ENCODE data around the gene IFT88.

Gene IFT88

GRCh38 chr13:20686167-20686566 is 119.2 kb downstream of the IFT88 start:
- DNase-seq (ENCODE audit: low read depth) = no peak

GRCh38 chr13:20686863-20687579 is 120.1 kb downstream of the IFT88 start:
- DNase-seq (ENCODE audit: low read depth) = no peak

DNA sequence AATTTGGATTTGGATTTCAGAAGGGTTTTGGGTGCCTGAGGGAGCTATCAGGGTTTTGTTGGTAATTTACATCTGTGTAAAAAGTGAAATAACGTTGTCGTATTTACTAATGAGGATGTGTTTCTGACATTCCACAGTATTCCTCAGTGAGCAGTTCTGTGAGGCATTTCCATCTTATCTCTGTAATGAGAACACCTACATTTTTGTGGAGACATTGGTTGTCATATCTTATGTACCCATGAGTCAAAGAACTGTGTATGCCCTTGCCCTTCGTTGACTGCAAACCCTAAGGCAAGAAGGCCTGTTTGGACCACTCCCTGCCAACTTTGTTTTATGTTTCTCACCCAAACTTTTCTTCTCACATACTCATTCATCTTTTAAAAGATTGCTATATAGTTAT is 122.3 kb downstream of the IFT88 start:
- no peak for DNase-seq (ENCODE audit: low read depth)

DNA sequence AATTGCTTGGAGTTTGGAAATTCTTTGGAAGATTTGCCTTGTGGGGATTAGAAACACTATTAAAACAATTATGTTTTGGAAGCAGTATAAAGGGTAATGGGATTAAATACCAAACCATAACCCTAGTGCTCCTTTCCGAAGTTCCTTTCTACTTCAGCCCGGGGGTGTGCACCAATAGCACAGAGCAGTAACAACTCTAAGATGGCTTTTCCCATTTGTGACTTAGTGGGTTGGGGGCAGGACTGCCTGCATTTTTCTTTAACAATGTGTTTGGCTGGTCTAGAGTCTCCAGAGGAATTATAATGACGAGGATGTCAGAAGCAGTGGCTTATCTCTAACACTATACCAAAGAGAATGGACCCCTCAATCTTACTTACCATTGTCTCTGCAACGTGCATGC is 124.7 kb downstream of the IFT88 start:
- DNase-seq (ENCODE audit: low read depth) = no peak

- DNase-seq (ENCODE audit: low read depth) = no peak
Measured at GRCh38 chr13:20696073-20696472, 129.1 kb downstream of the IFT88 start.

- no peak for DNase-seq (ENCODE audit: low read depth)
Measured at GRCh38 chr13:20699715-20700114, 132.8 kb downstream of the IFT88 start.

DNA sequence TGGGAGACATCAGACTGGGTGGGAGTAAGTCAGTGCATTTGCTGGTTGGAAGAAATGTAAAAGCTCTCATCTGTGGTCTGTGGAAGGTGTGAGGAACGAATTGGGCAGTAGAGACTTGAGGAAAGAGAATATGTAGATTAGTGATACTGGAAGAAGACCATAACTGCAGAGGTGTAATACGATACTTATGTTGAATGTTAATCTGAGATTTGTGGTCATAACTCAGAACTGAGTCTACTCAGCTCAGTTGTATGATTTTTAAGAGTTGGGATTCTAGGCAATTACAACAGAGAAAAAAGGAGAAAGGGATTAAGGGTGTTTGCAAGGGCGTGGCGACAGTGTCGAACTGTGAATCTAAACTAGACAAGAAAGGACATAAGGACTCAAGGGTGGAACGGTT is 133.3 kb downstream of the IFT88 start:
- DNase-seq (ENCODE audit: low read depth) = no peak

GRCh38 chr13:20701461-20701860 is 134.5 kb downstream of the IFT88 start:
- no peak for DNase-seq (ENCODE audit: low read depth)

DNA sequence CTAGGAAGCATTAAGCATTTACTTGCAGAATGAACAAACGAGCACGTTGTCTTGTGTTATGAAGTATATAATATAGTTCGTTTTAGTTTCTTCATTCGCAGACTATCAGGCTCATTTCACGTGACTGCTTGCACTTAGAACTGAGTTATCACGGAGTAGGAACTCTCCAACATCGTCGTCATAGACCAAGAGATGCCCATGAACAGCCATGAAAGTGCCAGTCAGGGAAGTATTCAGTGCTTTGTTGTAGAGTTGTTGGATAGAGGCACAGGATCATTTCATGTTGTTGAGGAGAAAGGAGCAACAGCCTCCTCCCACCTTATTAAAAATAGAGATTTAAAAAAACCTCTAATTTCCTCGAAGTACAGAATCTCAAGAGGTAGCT is 135.6 kb downstream of the IFT88 start:
- DNase-seq (ENCODE audit: low read depth) = no peak

- no peak for DNase-seq (ENCODE audit: low read depth)
Measured at GRCh38 chr13:20702915-20703779, 136.2 kb downstream of the IFT88 start, which contains the start of gene IL17D. TSS of gene IL17D (plus strand) at chr13:20703699. CDS start at chr13:20704002, 303 bp downstream.

DNA sequence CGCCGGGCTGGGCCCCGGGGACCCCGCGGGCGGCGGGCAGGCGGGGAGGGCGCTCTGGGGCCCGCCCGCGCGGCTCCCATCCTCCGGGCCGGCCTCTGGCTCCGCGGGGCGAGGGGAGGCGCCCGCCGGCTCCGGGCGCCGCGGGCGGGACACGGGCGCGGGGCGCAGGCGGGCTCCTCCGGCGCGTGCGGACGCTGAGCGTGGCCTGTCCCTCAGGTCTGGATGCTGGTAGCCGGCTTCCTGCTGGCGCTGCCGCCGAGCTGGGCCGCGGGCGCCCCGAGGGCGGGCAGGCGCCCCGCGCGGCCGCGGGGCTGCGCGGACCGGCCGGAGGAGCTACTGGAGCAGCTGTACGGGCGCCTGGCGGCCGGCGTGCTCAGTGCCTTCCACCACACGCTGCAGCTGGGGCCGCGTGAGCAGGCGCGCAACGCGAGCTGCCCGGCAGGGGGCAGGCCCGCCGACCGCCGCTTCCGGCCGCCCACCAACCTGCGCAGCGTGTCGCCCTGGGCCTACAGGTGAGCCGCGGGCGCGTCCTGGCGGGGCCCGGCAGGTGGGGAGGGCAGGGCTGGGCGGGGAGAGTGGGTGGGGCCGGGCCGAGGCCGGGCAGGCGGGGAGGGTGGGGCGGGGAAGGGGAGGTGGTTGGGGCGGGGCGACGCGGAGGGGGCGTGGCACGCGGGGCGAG is 137.0 kb downstream of the IFT88 start:
- no peak for DNase-seq (ENCODE audit: low read depth)

DNA sequence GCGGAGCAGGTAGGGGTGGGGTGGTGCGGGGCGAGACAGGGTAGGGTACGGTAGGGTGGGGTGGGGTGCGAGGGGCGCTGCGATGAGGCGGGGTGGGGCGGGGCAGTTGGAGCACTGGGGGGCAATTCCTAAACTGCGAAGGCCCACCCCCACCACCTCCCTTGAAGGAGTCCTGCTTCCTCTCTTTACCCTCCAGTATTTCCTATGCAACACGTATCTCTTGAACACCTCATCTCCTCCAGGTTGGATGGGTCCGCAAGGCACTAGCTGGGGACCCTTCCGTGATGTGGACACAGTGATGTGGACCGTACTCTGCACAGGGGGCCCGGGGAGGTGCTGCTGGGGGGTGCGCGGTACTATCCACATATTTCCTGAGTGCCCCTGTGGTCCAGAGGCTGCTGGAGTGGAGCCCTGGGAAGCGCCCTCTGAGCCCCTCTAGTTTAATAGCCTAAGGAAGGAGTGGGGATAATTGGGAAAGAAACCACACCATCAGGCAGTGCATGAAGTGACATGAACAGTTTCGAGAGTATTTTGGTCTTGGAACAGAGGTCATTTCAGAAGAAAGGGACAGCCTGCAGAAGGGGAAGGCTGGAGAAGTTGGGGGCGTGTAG is 137.6 kb downstream of the IFT88 start:
- no peak for DNase-seq (ENCODE audit: low read depth)

GRCh38 chr13:20706661-20707060 is 139.7 kb downstream of the IFT88 start:
- DNase-seq (ENCODE audit: low read depth) = no peak

- no peak for DNase-seq (ENCODE audit: low read depth)
Measured at GRCh38 chr13:20708216-20708615, 141.3 kb downstream of the IFT88 start.

- no peak for DNase-seq (ENCODE audit: low read depth)
Measured at GRCh38 chr13:20709369-20709768, 142.4 kb downstream of the IFT88 start.

DNA sequence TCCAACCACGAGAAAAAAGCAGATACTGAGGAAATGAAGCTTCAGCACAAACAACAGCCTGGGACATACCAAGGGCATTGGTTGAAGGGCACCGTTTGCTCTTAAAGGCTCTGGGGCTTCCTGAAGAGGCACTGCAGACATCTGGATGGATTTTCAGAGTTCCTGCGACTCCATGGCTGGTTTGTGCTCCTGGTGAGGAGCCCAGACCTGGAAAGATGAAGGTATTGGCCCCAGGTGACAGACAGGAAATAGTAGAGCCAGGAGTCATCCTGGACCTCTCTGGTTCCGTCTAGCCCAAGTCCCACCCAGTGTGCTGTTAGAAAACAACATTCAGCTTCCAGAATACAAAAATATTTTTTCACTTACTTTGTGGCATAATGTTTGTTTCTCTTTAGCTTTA is 142.8 kb downstream of the IFT88 start:
- no peak for DNase-seq (ENCODE audit: low read depth)

DNA sequence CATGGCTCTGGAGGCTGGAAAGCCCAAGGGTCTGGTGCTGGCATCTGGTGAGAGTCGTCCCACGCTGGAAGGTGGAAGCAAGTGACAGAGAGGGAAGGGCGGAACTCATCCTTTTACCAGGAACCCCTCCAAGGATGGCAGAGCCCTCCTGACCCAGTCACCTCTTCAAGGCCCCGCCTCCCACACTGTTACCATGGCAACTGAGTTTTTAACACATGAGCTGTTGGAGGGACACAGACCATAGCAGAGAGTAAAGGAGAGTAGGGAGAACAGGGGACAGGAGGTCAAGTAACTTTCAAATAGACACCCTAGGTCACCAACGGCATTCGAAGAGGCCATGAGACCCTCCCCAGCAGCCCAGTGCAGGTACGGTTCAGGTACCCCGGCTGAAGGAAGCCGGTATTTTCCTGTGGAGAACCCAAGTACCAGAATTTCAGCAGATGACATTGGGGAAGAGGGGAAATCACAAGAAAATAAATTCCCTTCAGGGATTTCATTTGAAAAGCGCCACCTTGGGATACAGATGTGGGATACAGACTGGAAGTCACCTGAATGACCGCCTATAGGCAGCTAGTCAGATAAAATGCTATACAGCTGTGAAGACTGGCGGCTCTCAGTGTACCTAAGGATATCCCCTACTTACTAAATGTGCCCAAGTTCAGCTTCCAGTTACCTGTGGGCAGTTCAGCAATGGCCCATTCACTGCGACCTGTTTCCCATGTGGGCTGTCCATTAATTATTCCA is 144.5 kb downstream of the IFT88 start:
- no peak for DNase-seq (ENCODE audit: low read depth)

GRCh38 chr13:20713014-20713376 is 146.0 kb downstream of the IFT88 start:
- DNase-seq (ENCODE audit: low read depth) = no peak

DNA sequence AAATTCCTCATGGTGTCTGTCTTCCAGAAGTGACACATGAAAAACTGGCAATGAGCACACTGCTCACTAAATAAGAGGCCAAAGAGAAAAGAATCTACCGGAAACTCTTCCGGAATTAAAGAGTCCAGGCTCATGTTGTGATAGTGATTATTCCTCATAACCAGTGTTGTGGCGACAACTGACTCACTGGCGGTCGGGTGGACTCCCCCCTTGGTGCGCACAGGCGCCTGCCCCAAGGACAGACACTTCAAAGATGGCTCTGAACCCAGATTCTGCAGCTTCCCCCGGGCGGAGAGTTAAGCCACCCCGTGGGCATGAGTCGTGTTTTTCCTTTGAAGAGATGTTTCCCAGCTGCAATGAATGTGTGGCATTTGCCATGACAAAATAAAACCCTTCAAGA is 146.8 kb downstream of the IFT88 start:
- peak; percentile 51 for DNase-seq (ENCODE audit: low read depth)

DNA sequence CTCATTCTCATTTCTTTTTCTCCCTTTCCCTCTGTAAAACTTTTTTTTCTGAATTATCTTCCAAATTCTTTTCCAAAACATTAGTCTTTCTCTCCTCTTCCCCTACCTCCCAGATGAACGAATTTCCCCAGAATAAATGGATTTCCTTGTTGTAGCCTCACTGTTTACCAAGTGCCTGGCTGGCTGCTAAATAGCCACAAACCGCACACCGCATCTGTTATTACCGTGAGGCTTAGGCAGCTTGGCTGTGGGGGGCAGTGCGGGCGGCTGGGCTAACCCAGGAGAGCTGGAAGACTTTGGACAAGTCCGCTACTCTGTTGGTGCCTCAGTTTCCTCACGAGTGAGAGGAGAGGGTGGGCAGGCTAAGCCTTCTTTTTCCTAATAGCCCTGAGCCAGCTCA is 147.2 kb downstream of the IFT88 start:
- DNase-seq (ENCODE audit: low read depth) = no peak

DNA sequence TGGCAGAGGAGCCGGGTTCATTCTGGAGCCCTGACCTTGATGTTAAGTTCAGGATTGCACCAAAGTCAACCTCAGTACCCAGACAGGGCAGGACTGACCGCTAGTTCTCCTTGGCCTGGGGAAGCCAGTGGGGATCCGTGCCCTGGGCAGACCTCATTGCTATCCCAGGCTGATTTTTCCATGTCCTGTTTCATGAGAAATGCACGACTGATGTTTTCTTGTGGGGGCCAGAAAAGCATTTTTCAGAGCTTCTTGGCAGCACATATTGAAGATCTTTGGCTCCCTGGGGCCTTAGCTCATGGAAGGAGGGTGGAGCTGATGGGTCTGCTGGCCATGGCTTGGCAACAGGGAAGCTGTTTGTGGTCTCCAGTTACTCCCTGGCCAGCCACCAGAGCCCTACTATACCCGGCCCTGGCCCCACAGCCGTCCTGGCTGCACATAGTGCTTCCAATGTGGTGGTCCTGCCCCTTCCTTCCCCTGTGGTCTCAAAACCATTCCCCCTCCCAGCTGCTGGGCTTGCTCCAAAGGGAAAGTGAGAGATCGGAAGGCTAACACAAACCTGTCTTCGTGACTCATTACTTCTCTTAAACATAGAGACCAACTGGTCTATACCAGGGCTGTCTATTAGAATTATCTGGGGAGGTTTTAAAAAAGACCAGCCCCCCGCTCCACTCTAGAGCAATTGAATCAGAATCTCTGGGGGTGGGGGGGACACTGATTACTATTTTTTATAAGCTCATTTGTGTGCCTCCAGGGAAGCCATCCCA is 147.8 kb downstream of the IFT88 start:
- DNase-seq (ENCODE audit: low read depth) = peak; percentile 76
